Activated CD8-positive, alpha-beta T cell treated with anti-CD3 and anti-CD28 coated beads for 36 hours (primary cell): ENCODE measurements around the gene TRIM52. TPM values are rescaled to one million over a fixed set of nuclear protein-coding genes. Genes with fewer than 3 reads are reported as not detected.
A peak's percentile ranks its signal among the peaks of the same experiment; 100 is the strongest.
"Not testable (repeated sequence)": the region's sequence is repeated elsewhere in the genome, so short reads cannot be mapped to it uniquely, and the experiment has no call there.

ENCODE experiments used
- ATAC-seq: fragments of 200-7000 bp; cut with Tn5 transposase; one replicate; pipeline ENCODE4 v1.10.0; 2021; ENCODE audit warnings: mild to moderate bottlenecking, moderate library complexity
- CTCF ChIA-PET: fragments of 350-600 bp; sonication (Branson Sonifier 250); formaldehyde crosslinking; loops from one replicate; lab custom pipeline; 2021; ENCODE audit warnings: antibody characterized with exemption; lab: Charles Lee
- POLR2A ChIA-PET: fragments of 350-600 bp; sonication (Branson Sonifier 250); formaldehyde crosslinking; loops from one replicate; lab custom pipeline; 2021; ENCODE audit warnings: antibody characterized with exemption; lab: Charles Lee
- DNase-seq: peaks from one replicate; pipeline ENCODE4 v3.0.0-alpha.2; 2020
- H3K27ac Mint-ChIP-seq: one replicate; pipeline ENCODE4 v1.8.0; 2021; ENCODE audit warnings: mild to moderate bottlenecking, mixed read lengths
- H3K27me3 Mint-ChIP-seq: one replicate; pipeline ENCODE4 v1.8.0; 2021; ENCODE audit warnings: mixed read lengths
- H3K36me3 Mint-ChIP-seq: one replicate; pipeline ENCODE4 v1.8.0; 2021; ENCODE audit warnings: low read depth, mixed read lengths
- H3K4me1 Mint-ChIP-seq: one replicate; pipeline ENCODE4 v1.8.0; 2021; ENCODE audit warnings: low read depth, mixed read lengths
- H3K4me3 Mint-ChIP-seq: one replicate; pipeline ENCODE4 v1.8.0; 2021; ENCODE audit warnings: mild to moderate bottlenecking, moderate library complexity, mixed read lengths
- H3K9me3 Mint-ChIP-seq: one replicate; pipeline ENCODE4 v1.8.0; 2021; ENCODE audit warnings: mixed read lengths
- CTCF ChIP-seq: fragments of 200-600 bp; IDR thresholded peaks from one replicate; pipeline ENCODE4 v1.8.0; 2022; ENCODE audit warnings: antibody characterized with exemption, mild to moderate bottlenecking
- intact Hi-C: fragments of 100-400 bp; cut with micrococcal nuclease; formaldehyde crosslinking; loops from one replicate; pipeline ENCODE4 v1.10.0; 2022
- total RNA-seq, 2 experiments: library from RNA; stranded (reverse); gene quantifications; one replicate each; pipeline ENCODE4 v1.2.3, GENCODE V29; 2021

The TRIM52 gene
- total RNA-seq: 10 to 100 TPM; 13.2 to 13.8 TPM

GRCh38 chr5:181260720-181261319 lies at the start of gene TRIM52:
Gene TRIM52, minus strand, starts transcription at chr5:181261143. Its CDS starts 330 bp downstream, at chr5:181260813.
- DNase-seq (peak; percentile 95), ATAC-seq (peak; percentile 88)
- H3K27me3 Mint-ChIP-seq: no peaks in the 10 kb centered on the region
- H3K9me3 Mint-ChIP-seq: no peaks in the 10 kb centered on the region
- POLR2A ChIA-PET: interaction anchor here (0.6 to 35.9 kb wide), 13 partner anchors 11 to 424 kb away, joined by 3 to 746 read pairs (median 6); partner anchors contain the start of genes RACK1, TRIM41 and ZFP62
- TF ChIP-seq CTCF: no peak
- CTCF ChIA-PET: interaction anchor here (0.7 to 2.2 kb wide), 6 partner anchors 10 to 95 kb away, joined by 3 to 11 read pairs (median 5); no protein-coding TSS in a partner anchor
- peaks cover 43% of the 10 kb centered on the region for H3K36me3 Mint-ChIP-seq
- intact Hi-C loops: loop anchor here (5.0 kb wide), 1 partner anchor 39 kb away; the partner anchor contains the start of gene TRIM41
- peaks cover 31% of the 10 kb centered on the region for H3K4me1 Mint-ChIP-seq
- peak within 1 kb of the TSS; percentile 93 for H3K4me3 Mint-ChIP-seq
- H3K27ac Mint-ChIP-seq: peak within 1 kb of the TSS; percentile 93

- CTCF ChIA-PET: interaction anchor here (0.6 kb wide), 1 partner anchor 67 kb away, joined by 3 read pairs; no protein-coding TSS in a partner anchor
- POLR2A ChIA-PET, intact Hi-C loops, H3K9me3 Mint-ChIP-seq, ATAC-seq, H3K27ac Mint-ChIP-seq, H3K4me3 Mint-ChIP-seq, DNase-seq, H3K4me1 Mint-ChIP-seq, H3K36me3 Mint-ChIP-seq, H3K27me3 Mint-ChIP-seq: not testable (repeated sequence)
Observed at GRCh38 chr5:181287331-181287730, 26.4 kb upstream of the TRIM52 start.

GRCh38 chr5:181285962-181286705 lies 25.2 kb upstream of the TRIM52 start:
- CTCF ChIA-PET, H3K4me3 Mint-ChIP-seq, H3K36me3 Mint-ChIP-seq: not testable (repeated sequence)

GRCh38 chr5:181283841-181284755 lies 23.2 kb upstream of the TRIM52 start:
- H3K36me3 Mint-ChIP-seq, H3K9me3 Mint-ChIP-seq, H3K27ac Mint-ChIP-seq, H3K4me3 Mint-ChIP-seq, H3K27me3 Mint-ChIP-seq, intact Hi-C loops, ATAC-seq, CTCF ChIA-PET, POLR2A ChIA-PET, DNase-seq, H3K4me1 Mint-ChIP-seq: not testable (repeated sequence)
- peak; percentile 9 for TF ChIP-seq CTCF

More at GRCh38 chr5:181285962-181286705, 25.2 kb upstream of the TRIM52 start:
- DNase-seq, intact Hi-C loops, H3K4me1 Mint-ChIP-seq, ATAC-seq, H3K9me3 Mint-ChIP-seq, POLR2A ChIA-PET, H3K27ac Mint-ChIP-seq, H3K27me3 Mint-ChIP-seq: not testable (repeated sequence)

GRCh38 chr5:181283347-181283746 lies 22.4 kb upstream of the TRIM52 start:
- H3K9me3 Mint-ChIP-seq: no peaks in the 10 kb centered on the region
- H3K27me3 Mint-ChIP-seq: no peaks in the 10 kb centered on the region
- H3K27ac Mint-ChIP-seq: no peak overlapping the region
- DNase-seq: no peak
- ChIA-PET CTCF (no interaction called here), POLR2A (no interaction called here)
- no peak for ATAC-seq
- TF ChIP-seq CTCF: no peak
- H3K4me1 Mint-ChIP-seq: no peaks in the 10 kb centered on the region
- intact Hi-C loops: no loop called here
- H3K4me3 Mint-ChIP-seq: no peak overlapping the region
- H3K36me3 Mint-ChIP-seq: no peaks in the 10 kb centered on the region
